Activated CD8-positive, alpha-beta memory T cell treated with anti-CD3 and anti-CD28 coated beads, Interleukin-2, amount 50 U/mL, for 1 hour (primary cell): Measurements from ENCODE around the gene HECTD1.
A peak's percentile ranks its signal among the peaks of the same experiment; 100 is the strongest.
"Not testable (repeated sequence)": the region's sequence is repeated elsewhere in the genome, so short reads cannot be mapped to it uniquely, and the experiment has no call there.

Experiments
- DNase-seq: peaks from one replicate; pipeline ENCODE4 v3.0.0-alpha.2; 2020; ENCODE audit errors: extremely low read depth

The HECTD1 gene

DNA sequence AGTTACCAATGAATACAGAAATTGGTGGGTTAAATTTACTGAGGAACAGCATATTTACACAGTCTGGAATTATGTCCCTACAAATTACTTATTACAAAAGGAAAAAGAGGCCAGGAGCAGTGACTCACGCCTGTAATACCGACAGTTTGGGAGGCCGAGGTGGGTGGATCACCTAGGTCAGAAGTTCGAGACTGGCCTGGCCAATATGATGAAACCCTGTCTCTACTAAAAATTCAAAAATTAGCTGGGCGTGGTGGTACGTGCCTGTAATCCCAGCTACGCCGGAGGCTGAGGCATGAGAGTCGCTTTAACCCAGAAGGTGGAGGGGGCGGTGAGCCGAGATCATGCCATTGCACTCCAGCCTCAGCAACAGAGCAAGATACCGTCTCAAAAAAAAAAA, 52.6 kb downstream of the HECTD1 start:
- DNase-seq: no peak

DNA sequence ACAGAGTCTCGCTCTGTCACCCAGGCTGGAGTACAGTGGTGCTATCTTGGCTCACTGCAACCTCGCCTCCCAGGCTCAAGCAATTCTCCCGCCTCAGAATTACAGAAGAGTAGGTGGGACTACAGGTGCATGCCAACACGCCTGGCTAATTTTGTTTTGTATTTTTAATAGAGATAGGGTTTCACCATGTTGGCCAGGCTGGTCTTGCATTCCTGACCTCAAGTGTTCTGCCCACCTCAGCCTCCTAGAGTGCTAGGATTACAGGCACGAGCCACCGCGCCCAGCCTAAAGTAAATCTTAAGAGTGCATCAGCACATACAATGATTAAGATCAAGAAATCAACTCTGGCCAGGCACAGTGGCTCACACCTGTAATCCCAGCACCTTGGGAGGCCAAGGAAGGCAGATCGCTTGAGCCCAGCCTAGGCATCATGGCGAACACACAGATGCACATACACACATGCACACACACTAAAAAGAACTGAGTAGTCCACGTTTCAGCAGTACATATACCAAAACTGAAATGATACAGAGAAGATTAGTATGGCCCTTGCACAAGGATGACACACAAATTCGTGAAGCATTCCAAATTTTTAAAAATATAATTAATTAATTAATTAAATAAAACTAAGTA, 65.0 kb downstream of the HECTD1 start:
- no peak for DNase-seq

DNA sequence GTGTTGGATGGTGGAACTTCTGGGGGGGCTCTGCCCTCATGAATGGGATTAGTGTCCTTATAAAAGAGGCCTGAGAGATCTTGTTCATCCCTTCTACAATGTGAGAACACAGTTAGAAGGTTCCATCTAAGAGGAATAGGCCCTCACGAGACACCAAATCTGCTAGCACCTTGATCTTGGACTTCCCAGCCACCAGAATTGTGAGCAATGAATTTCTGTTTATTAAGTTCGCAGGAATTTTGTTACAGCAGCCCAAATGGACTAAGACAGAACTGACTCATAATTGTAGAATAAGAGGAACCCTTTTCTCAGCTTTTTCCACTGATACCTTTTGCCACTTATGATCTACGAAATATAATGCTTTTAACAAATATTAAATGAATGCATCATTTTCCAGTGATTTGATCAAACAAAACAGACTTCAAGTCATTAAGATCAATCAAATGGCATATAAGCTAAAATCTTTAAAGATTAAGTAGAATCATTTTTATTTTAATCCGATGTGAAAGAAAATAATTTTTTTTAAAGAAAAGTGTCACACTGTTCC, 68.2 kb downstream of the HECTD1 start:
- DNase-seq: no peak

DNA sequence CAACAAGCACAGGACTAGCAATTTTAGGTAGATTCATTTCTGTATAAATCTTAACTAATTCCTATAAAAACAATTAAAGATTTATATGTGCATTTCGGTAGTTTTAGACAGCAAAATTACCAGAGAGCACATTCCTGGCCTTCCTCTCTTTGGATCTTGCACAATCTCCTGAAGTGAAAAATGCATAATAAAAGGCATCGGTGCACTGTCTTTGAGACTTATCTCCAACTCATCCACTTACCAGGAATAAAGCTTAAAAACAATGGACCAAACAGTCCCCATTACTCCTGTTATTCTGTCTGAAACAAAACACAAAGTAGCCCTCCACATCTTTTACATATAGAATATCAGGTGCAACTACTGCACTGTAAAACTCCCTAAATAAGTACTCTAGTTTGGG, 69.3 kb downstream of the HECTD1 start:
- DNase-seq: no peak

DNA sequence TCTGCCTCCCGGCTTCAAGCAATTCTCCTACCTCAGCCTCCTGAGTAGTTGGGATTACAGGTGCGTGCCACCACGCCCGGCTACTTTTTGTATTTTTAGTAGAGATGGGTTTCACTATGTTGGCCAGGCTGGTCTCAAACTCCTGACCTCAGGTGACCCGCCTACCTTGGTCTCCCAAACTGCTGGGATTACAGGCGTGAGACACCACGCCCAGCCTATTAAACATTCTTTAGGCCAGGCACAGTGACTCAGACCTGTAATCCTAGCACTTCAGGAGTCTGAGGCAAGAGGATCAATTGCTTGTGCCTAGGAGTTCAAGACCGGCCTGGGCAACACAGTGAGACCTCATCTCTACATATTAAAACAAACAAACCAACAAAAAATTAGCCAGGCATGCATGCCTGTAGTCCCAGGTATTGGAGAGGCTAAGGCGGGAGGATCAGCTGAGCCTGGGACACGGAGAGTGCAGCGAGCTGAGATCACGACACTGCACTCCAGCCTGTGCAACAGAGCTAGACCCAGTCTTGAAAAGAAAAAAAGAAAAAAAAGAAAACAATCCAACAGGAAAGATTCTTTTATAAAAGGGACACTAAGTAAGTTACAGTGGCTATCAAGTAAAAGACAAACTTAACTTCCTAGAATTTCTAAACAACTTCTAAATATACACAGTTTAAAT, 70.2 kb downstream of the HECTD1 start:
- no peak for DNase-seq

DNA sequence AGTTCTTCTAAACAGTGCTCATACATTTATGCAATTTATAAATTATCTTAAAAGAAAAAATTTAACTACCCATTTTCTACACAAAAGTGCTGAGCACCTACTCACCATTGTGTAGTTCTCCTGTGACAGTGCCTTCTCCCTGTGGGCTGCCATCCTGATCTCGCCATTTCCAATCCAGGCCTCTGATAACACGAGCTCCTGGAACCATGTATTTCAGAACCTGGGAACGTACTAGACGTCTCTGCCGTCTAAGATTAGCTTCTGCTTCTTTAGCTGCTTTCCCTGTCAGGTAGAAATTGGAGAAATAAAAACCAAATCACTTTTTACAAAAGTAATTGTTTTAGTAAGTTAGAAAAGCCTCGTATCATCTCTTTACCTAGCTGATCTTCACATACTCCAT, 74.5 kb downstream of the HECTD1 start:
- no peak for DNase-seq

DNA sequence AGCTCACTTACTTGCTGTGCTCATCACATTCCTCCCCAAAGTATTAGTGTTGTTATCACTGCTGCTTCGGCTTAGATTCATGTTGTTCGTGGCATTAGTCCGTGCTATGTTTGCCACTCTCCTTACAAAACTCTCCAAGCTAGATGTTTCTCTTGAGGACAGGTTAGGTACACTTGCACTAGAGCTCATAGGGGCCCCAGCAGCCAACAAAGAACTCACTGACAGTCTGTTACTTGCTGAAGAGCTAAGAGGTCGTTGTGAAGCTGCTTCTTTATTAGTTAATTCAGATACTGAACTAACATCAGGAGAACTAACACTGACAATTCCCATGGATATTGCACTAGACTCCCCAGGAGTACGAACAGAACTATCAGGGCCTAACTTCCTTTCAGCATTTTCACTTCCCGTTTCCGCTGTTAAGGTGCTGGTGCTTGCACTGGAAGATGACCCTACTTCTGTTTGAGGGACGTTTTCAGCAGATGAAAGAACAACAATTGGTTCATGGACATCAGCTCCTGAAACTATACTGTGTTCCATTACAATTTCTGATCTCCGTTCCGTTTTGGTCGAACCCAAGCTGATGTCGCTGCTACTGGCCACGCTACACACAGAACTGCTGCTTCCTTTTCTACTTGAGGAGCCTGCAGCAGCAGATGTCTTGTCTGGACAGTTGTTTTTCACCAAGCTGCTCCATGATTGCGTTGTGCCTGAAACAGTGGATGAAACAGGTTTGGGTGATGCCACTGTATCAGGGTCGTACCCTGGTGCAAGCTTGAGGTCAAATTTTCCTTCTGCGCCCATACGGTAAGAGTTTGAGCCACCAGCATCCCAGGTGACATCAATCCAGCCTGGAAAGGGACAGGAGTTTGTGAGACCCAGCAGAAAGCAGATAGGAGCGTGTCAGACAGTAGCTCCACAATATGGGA, 78.7 kb downstream of the HECTD1 start:
- no peak for DNase-seq

DNA sequence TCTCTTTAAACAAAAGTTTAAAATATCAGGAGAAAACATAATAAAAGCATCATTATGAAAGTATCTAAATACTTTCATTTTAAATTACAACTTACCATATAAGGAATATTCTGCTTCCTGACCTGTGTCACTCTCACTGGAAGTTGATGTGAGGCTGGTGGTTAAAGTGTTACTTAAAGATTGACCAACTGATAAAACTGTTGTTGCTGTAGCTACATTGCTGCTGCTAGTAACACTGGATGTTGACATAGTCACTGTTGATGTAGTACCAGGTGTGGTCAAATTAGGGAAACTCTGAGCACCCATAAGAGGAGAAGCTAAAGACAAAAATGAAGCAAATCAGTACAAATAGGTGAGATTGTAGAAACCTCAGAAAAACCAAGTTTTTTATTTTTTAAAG, 79.9 kb downstream of the HECTD1 start:
- DNase-seq: peak; percentile 11

DNA sequence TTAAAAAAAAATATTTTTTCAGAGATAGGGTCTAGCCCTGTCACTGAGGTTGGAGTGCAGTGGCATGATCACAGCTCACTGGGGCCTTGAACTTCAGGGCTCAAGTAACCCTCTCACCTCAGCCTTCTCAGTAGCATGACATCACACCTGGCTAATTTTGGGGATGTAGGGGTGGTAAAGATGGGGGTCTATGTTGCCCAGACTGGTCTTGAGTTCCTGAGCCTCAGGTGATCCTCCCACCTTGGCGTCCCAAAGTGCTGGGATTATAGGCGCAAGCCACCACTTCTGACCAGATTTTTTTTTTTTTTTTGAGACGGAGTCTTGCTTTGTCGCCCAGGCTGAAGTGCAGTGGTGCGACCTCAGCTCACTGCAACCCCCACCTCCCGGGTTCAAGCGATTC, 80.9 kb downstream of the HECTD1 start:
- no peak for DNase-seq

DNA sequence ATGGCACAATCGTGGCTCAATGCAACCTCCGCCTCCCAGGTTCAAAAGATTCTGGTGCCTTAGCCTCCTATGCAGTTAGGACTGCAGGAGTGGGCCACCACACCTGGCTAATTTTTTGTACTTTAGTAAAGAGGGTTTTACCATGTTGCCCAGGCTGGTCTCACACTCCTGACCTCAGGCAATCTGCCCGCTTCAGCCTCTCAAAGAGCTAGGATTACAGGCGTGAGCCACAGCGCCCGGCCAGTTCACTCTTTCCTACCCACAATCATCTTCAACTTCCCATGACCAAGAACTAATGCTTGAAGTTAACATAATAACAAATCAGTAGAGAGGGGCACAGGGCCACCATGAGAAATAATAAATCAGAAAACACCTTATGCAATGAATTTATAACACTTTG, 82.4 kb downstream of the HECTD1 start:
- no peak for DNase-seq

DNA sequence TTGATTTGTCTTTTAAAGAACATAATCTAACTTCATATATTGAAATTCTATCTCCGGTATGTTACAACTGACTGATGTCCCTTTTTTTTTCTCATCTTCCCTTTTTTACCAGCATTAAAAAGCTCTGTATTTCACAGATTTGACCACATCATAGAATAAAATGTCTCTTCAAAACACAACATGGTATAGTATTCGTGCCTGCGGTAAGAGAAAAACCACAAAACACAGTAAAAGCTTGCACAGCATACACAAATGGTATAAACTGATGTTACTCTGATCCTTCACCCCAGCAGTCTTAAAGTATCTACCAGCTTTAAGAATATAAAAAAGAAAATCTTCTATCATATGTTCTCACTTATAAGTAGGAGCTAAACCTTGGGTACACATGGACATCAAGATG, 83.4 kb downstream of the HECTD1 start:
- DNase-seq: peak; percentile 4

DNA sequence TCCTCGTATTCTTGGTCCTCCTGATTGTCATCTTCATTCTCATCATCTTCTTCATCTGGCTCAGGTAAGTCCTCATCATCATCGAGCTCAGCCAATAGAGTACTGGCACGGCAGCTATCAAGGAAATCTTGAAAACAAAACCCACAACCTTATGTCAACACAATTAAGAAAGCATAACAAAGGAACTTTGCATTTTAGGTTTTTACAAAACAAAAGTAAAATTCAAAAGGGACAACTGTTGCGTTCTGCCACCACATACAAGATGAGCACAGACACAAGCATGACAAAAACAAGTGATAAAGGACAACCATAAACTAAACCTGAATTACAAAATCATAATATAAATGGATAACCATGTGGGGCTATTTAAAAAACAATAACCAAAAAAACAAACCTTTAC, 84.7 kb downstream of the HECTD1 start:
- no peak for DNase-seq

DNA sequence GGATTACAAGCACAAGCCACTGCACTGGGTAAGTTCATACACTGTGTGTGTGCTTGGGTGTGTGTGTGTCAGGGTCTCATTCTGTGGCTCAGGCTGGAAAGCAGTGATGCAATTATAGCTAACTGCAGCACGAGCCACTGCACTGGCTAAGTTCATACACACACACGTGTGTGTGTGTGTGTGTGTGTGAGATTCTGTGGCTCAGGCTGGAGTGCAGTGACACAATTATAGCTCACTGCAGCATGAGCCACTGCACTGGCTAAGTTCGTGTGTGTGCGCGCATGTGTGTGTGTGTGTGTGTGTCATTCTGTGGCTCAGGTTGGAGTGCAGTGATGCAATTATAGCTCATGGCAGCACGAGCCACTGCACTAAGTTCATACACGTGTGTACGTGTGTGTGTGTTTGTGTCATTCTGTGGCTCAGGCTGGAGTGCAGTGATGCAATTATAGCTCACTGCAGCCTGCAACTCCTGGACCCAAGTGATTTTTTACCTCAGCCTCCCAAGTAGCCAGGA, 85.4 kb downstream of the HECTD1 start:
- DNase-seq: no peak

DNA sequence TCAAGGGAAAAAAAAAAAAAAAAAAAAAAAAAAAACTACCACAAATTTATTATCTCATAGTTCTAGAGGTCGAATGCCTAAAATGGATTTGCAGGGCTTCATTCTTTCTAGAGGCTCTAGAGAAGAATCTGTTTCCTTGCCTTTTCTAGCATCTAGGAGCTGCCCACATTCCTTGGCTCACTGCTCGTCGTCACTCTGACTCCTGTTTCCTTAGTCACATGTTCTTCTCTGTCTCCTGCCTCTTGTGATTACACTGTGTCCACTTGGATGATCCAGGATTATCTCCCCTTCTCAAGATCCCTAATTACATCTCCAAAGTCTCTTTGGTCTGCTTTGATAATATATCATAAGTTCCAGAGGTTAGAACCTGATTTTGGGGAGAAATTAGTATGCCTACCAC, 88.7 kb downstream of the HECTD1 start:
- DNase-seq: no peak

DNA sequence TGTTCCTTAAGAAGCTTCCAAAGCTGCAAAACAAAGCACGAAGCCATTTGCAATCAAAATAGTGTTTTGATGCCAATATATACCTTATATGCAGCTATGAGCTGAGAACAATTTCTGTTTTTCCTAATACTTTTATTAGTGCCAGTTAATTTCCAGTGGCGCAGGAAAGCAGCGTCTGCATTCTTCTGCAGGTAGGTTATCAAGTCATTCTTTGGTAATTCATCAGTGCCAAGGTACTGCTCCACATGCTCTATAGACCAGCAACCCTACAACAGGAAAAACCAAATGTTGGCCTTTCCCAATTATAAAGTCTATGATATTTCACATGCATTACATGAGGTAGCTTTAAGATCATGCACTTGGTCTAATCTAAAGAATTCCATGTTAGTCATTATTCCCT, 93.8 kb downstream of the HECTD1 start:
- no peak for DNase-seq

DNA sequence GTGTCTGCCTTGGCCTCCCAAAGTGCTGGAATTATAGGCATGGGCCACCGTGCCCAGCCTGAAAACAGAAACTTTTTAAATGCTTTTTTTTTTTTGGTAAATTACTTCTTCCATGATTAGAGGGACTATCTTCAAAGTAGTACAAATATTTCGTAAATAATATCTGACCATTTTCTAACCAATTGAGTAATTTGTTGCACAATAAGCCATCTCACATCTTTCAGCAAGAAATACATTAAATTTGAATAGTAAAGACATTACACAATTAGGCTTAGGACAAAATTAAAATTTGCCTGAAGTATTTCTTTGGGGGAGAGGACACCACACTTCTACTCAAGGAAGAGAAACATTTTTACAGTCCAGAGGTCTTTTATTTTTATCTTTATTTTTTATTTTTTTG, 96.7 kb downstream of the HECTD1 start:
- DNase-seq: no peak

DNA sequence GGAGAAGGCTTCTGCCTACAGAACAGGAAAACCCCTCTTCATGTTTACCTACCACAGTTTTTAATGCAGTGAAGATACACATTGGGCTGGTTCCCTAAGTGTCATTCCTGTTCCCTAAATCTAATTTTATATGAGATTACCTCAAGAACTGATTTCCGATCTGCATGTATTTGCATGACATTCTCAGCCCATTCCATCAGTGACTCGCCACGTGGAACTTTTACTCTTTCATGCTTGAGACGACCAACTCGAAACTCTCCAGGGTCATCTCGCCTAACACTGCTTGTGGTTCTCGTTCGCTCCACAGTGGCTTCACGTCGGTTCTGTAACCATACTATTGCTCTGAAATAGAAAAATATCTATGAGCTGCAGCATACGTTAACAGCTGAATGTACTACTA, 98.3 kb downstream of the HECTD1 start:
- DNase-seq: no peak

DNA sequence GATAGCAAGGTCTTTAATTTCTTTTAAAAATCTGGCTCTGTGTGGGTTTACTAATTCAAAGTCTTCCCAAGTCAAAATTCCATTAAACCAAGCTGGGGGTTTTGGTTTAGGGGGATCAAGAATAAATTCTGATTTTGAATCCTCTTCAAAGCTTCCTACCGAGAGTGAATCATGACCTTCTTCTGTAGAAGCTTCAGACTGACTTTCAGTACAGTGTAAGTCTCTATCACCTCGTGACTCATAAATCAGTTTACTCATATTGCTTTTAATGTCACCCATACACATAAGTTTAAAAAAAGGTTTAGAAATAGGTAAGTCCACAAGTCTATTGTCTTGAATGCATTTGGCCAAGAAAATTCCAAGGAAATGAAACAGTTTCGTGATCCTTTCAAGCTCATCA, 100.8 kb downstream of the HECTD1 start:
- DNase-seq: no peak

DNA sequence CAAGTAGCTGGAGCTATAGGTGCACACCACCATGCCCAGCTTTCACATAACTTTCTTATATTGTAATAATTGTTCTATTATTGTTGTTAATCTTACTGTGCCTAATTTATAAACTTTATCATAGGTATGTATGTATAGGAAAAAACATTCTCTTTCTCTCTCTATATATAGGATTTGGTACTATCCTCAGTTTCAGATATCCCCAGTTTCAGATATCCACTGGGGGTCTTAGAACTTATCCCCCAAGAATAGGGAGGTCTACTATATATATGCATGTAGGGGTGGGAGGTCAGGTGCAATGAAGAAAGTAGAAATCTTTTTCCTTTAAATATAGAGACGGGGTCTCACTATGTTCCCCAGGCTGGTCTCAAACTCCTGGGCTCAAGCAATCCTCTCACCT, 110.5 kb downstream of the HECTD1 start:
- DNase-seq: no peak

DNA sequence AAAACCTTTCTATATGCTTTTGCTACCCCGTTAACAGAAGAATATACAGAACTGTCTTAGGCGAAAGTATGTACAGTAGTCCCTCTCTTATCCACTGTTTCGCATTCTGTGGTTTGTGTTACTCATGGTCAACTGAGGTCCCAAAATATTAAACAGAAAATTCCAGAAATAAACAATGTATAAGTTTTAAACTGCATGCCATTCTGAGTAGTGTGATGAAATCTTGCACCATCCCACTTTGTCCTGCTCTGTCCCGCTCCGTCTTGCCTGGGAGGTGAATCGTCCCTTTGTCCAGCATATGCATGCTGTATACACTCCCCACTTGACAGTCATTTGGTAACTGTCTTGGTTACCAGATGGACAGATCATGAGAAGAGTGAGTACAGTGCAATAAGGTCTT, 111.3 kb downstream of the HECTD1 start:
- no peak for DNase-seq

DNA sequence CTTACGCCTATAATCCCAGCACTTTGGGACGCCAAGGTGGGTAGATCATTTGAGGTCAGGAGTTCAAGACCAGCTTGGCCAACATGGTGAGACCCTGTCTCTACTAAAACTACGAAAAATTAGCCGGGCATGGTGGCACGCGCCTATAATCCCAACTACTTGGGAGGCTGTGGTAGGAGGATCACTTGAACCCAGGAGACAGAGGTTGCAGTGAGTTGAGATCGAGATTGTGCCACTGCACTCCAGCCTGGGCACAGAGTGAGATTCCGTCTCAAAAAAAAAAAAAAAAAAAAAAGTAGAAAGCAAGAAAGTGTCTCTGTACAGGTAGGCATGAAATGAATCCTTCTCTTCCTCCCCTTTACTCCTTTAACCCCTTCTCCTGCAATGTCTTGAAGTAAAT, 111.8 kb downstream of the HECTD1 start:
- DNase-seq: not testable (repeated sequence)
